ENCODE measurements around the gene ANGPTL7. TPM values are rescaled to one million over a fixed set of nuclear protein-coding genes. Genes with fewer than 3 reads are reported as not detected.

Gene ANGPTL7
- total RNA-seq, 6 experiments from 2014 or later: not detected

- intact Hi-C loops (cut with DNase I): no loop called here
- Histone ChIP-seq H3K36me3 (peaks cover 0 to 6% (median 2%) of the 10 kb centered on the region in 4 donors), H3K27ac (no peak overlapping the region), H3K27me3 (no peaks in the 10 kb centered on the region), H3K9me3 (no peaks in the 10 kb centered on the region), H3K4me3 (no peak overlapping the region), H3K4me1 (peaks cover 0 to 7% (median 0%) of the 10 kb centered on the region in 4 donors)
- DNase-seq: no peak
- TF ChIP-seq CTCF (IDR thresholded peaks at IDR 0.05) (no peak), POLR2A (IDR thresholded peaks at IDR 0.05) (no peak)
- 100% methylated on average over 3 of the region's 3 CpGs for WGBS (ENCODE audit: insufficient coverage, low coverage, low lambda C conversion rate, missing lambda C conversion rate)
- no peak for ATAC-seq
Measured at GRCh38 chr1:11182884-11183283, 6.3 kb upstream of the ANGPTL7 start.

- no peaks in the 10 kb centered on the region for H3K27me3 ChIP-seq
- TF ChIP-seq CTCF (IDR thresholded peaks at IDR 0.05) (no peak), POLR2A (IDR thresholded peaks at IDR 0.05) (no peak)
- H3K9me3 ChIP-seq: no peaks in the 10 kb centered on the region
- peak in 1 of 3 donors; percentile 78 for DNase-seq
- H3K4me1 ChIP-seq: peaks cover 0 to 7% (median 0%) of the 10 kb centered on the region in 4 donors
- intact Hi-C loops (cut with DNase I): no loop called here
- no peak overlapping the region for H3K4me3 ChIP-seq
- H3K36me3 ChIP-seq: peaks cover 0 to 9% (median 2%) of the 10 kb centered on the region in 4 donors
- H3K27ac ChIP-seq: no peak overlapping the region
- peak; percentile 37 to 92 (median 82) for ATAC-seq
- WGBS (ENCODE audit: insufficient coverage, low coverage, low lambda C conversion rate, missing lambda C conversion rate): 18% methylated on average over 1 of the region's 1 CpG
Measured at GRCh38 chr1:11184973-11185372, 4.2 kb upstream of the ANGPTL7 start.

- no peak overlapping the region for H3K27ac ChIP-seq
- WGBS (ENCODE audit: insufficient coverage, low coverage, low lambda C conversion rate, missing lambda C conversion rate): 97% methylated on average over 3 of the region's 3 CpGs
- H3K9me3 ChIP-seq: no peaks in the 10 kb centered on the region
- intact Hi-C loops (cut with DNase I): no loop called here
- H3K4me3 ChIP-seq: no peak overlapping the region
- ATAC-seq: no peak
- peaks cover 0 to 22% (median 2%) of the 10 kb centered on the region in 4 donors for H3K36me3 ChIP-seq
- H3K4me1 ChIP-seq: peaks cover 0 to 7% (median 0%) of the 10 kb centered on the region in 4 donors
- no peak for DNase-seq
- H3K27me3 ChIP-seq: no peaks in the 10 kb centered on the region
- TF ChIP-seq CTCF (IDR thresholded peaks at IDR 0.05): no peak
- no peak for TF ChIP-seq POLR2A (IDR thresholded peaks at IDR 0.05)
Measured at GRCh38 chr1:11187000-11187399, 2.2 kb upstream of the ANGPTL7 start.

GRCh38 chr1:11187494-11187893 lies 1.7 kb upstream of the ANGPTL7 start:
- no peaks in the 10 kb centered on the region for H3K27me3 ChIP-seq
- no peak overlapping the region for H3K4me3 ChIP-seq
- peaks cover 0 to 7% (median 0%) of the 10 kb centered on the region in 4 donors for H3K4me1 ChIP-seq
- ATAC-seq: no peak
- no peak for DNase-seq
- WGBS (ENCODE audit: insufficient coverage, low coverage, low lambda C conversion rate, missing lambda C conversion rate): no CpG with 5 or more reads among the region's 2 CpGs
- intact Hi-C loops (cut with DNase I): no loop called here
- no peak overlapping the region for H3K27ac ChIP-seq
- no peak for TF ChIP-seq CTCF (IDR thresholded peaks at IDR 0.05)
- H3K9me3 ChIP-seq: no peaks in the 10 kb centered on the region
- H3K36me3 ChIP-seq: peaks cover 0 to 20% (median 2%) of the 10 kb centered on the region in 4 donors

- WGBS (ENCODE audit: insufficient coverage, low coverage, low lambda C conversion rate, missing lambda C conversion rate): 73% methylated on average over 2 of the region's 2 CpGs
- TF ChIP-seq CTCF (IDR thresholded peaks at IDR 0.05) (no peak), POLR2A (IDR thresholded peaks at IDR 0.05) (no peak)
- DNase-seq (no peak), ATAC-seq (no peak)
- H3K4me3 ChIP-seq: no peak overlapping the region
- no peaks in the 10 kb centered on the region for H3K27me3 ChIP-seq
- H3K9me3 ChIP-seq: no peaks in the 10 kb centered on the region
- intact Hi-C loops (cut with DNase I): no loop called here
- H3K4me1 ChIP-seq: peaks cover 0 to 7% (median 0%) of the 10 kb centered on the region in 4 donors
- peaks cover 0 to 16% (median 2%) of the 10 kb centered on the region in 4 donors for H3K36me3 ChIP-seq
- no peak overlapping the region for H3K27ac ChIP-seq
Measured at GRCh38 chr1:11187931-11188330, 1.2 kb upstream of the ANGPTL7 start.
